SK-N-MC (cell line): ENCODE results near the gene GJA3.
A peak's percentile ranks its signal among the peaks of the same experiment; 100 is the strongest.
"Not testable (repeated sequence)": the region's sequence is repeated elsewhere in the genome, so short reads cannot be mapped to it uniquely, and the experiment has no call there.

ENCODE experiments used
- DNase-seq: peaks from one replicate; pipeline ENCODE4 v3.0.0-alpha.2; 2011; ENCODE audit warnings: low read depth, low spot score
- H3K27ac ChIP-seq: fragments of 200-600 bp; sonication (generic); 2 replicates; pipeline ENCODE4 v1.5.1; 2016; ENCODE audit warnings: mixed run types
- H3K36me3 ChIP-seq: fragments of 200-600 bp; sonication (generic); 2 replicates; pipeline ENCODE4 v1.6.1; 2017; ENCODE audit warnings: antibody characterized with exemption, low read length, mixed read lengths; ENCODE audit not compliant: insufficient read depth
- H3K4me3 ChIP-seq: fragments of 200-600 bp; sonication (generic); 2 replicates; pipeline ENCODE4 v1.5.1; 2016
- H3K9ac ChIP-seq: fragments of 200-600 bp; sonication (generic); 2 replicates; pipeline ENCODE4 v1.8.0; 2017; ENCODE audit warnings: mixed run types, mixed read lengths; ENCODE audit not compliant: insufficient read length
- H3K9me3 ChIP-seq: fragments of 200-600 bp; sonication (generic); 2 replicates; pipeline ENCODE4 v1.6.1; 2017; ENCODE audit warnings: low read depth, mild to moderate bottlenecking, antibody characterized with exemption, low read length, moderate library complexity, mixed read lengths
- EZH2 ChIP-seq: fragments of 200-600 bp; sonication (generic); IDR thresholded peaks from one replicate; pipeline ENCODE4 v1.6.1; 2017; ENCODE audit warnings: antibody characterized with exemption
- FOXP2 ChIP-seq: optimal IDR thresholded peaks from 2 replicates; pipeline ENCODE3; 2011; ENCODE audit warnings: mild to moderate bottlenecking, moderate library complexity; ENCODE audit not compliant: insufficient read depth; ENCODE audit errors: extremely low read length, control extremely low read depth
- POLR2AphosphoS5 ChIP-seq: IDR thresholded peaks from 2 replicates; pipeline ENCODE4 v1.6.1; 2012; ENCODE audit warnings: mild to moderate bottlenecking, low read depth, low read length, borderline replicate concordance

The GJA3 gene

DNA sequence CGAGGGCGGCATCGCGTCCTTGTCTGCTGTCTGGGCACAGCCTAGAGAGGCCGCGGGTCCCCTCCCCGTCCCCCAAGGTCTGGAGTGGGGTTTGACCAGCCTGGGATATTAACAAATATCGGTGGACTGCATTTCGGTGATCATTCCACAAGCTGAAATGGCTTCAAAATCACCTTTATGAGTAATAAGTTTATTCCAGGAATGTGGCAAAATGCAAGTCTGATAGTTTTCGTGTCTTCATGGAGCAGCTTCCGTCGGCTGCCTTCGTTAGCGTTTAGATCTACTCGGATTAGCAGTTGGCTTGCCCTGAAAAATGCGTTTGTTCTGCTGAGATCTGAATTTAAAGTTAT, 1.1 kb upstream of the GJA3 start:
- no peak overlapping the region for H3K9ac ChIP-seq
- no peak overlapping the region for H3K27ac ChIP-seq
- no peaks in the 10 kb centered on the region for H3K36me3 ChIP-seq
- H3K9me3 ChIP-seq, result no peaks in the 10 kb centered on the region
- no peak overlapping the region for H3K4me3 ChIP-seq
- TF ChIP-seq FOXP2 (no peak), EZH2 (no peak), POLR2AphosphoS5 (no peak)
- DNase-seq, result no peak

DNA sequence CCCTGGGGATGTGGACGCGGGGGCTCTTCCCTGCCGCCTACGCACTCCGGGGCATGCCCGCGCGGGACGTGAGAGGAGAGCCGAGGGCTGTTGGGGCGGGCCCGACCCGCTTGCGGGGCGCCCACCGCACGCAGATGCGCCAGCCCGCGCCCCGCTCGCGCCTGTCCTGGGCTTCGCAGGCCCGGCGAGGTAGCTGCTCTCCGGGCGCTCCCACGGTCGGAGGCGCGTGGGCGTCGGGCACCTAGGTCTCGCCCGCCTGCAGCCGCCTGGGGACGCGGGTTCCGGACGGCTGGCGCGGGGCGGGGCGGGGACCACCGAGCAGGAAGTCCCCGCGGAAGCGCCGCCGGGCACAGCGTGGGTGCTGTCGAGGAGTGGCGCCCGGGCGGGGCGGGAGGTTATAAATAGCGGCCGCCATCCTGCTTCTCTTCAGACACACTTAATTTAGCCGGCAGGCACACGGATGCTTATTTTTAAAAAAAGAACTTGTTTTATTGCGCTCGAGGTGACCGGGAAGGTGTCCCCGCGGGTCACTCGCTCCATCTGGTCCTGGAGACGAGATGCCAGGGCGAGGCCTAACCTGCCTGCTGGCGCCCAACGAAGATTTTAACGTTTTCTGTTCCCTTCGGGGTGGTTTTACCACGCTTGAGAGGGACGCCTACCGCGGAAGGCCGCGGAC, 561 bp upstream of the GJA3 start:
- no peaks in the 10 kb centered on the region for H3K9me3 ChIP-seq
- no peak overlapping the region for H3K9ac ChIP-seq
- H3K27ac ChIP-seq, result no peak overlapping the region
- H3K4me3 ChIP-seq, result peak overlapping the region; percentile 84
- no peaks in the 10 kb centered on the region for H3K36me3 ChIP-seq
- no peak for DNase-seq
- TF ChIP-seq FOXP2 (no peak), POLR2AphosphoS5 (no peak), EZH2 (no peak)

DNA sequence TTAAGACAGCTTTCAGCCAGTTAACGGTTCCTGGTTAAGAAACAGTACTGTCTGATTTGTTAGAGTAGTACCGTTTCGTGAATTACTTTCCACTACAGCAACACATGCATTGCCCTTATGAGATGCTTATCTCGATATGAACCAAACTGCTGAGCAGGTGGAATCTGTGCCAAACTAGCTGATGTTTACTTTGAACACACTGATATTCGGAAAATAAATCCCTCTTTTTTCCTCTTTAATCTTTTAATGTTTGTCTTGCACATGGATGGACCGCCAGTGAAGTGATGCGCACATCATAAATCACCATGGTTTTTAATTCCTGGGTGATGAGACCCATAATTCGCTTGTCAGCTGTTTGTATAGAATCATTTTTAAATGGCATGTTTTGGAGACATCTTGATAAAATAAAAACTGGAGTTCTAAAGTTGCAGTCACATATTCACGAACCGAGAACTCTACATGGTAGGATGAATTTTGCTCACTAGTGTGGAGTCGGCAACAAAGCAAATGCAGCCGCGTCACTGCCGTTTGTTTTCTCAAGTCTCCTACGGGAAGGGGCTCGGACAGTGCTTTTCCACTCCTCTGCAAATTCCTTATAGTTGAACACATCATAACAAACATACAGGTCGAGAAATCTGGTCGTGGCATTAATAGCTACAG, 1.1 kb downstream of the GJA3 start:
- Histone ChIP-seq H3K4me3 (peak overlapping the region; percentile 84), H3K36me3 (no peaks in the 10 kb centered on the region), H3K9ac (no peak overlapping the region), H3K27ac (no peak overlapping the region), H3K9me3 (no peaks in the 10 kb centered on the region)
- no peak for TF ChIP-seq POLR2AphosphoS5
- peak; percentile 26 for TF ChIP-seq FOXP2
- no peak for DNase-seq

DNA sequence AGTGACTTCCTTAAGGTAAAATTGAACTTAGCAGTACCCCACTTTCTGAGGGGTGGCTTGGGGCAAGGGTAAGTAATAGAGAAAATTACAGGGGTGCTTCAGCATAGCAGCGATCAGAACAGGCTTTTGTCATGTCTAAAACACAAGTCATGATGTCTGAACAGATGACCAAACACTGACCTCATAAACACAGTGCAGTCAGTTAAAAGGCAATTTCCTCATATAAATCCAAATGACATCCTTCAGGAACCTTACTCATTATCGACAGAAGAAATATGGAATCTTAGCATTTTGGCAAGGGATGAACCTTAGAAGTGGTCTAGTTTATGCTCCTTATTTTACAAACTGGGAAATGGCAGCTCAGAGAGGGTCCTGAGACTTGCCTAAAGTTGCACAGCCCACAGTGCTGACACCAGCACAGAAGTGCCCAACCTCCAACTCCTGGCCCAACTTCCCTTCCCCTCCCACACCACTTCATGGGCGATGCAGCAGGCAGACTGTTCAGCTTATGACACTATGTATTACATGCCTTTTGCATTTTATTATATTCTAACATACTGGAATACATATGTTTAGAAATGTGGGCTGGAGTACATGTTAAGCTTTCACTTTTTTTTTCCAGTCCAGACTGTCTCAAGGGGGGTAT, 3.6 kb downstream of the GJA3 start:
- peak; percentile 48 for TF ChIP-seq FOXP2
- no peak for TF ChIP-seq POLR2AphosphoS5
- Histone ChIP-seq H3K36me3 (no peaks in the 10 kb centered on the region), H3K4me3 (peak overlapping the region; percentile 47), H3K27ac (no peak overlapping the region; the same call in 1 of the 2 replicates), H3K9me3 (no peaks in the 10 kb centered on the region), H3K9ac (no peak overlapping the region)
- no peak for DNase-seq

DNA sequence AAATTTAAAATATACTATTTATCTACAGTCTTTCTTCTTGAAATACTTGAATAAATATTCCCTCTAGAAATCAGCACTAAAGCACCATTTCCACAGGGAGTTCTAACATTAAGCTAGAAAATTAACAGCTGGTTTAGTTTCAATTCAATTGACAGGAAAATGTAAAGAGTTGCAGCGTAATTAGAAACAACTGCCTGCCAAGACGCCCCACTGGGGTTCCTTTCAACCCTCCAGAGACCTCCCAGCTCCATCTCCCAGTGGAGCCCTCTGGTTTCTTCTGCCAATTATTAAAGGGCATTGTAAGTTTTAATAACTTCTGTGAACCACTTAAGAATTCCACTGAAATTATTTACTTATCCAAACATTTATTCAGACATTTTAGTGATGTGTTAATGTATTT, 4.2 kb downstream of the GJA3 start:
- DNase-seq, result peak; percentile 75
- Histone ChIP-seq H3K36me3 (no peaks in the 10 kb centered on the region), H3K9me3 (no peaks in the 10 kb centered on the region), H3K4me3 (peak overlapping the region; percentile 47), H3K9ac (no peak overlapping the region), H3K27ac (peak overlapping the region; percentile 28; the same call in 1 of the 2 replicates)
- peak; percentile 45 for TF ChIP-seq FOXP2
- TF ChIP-seq EZH2, result no peak
- peak; percentile 18; the same call in 1 of the 2 replicates for TF ChIP-seq POLR2AphosphoS5

DNA sequence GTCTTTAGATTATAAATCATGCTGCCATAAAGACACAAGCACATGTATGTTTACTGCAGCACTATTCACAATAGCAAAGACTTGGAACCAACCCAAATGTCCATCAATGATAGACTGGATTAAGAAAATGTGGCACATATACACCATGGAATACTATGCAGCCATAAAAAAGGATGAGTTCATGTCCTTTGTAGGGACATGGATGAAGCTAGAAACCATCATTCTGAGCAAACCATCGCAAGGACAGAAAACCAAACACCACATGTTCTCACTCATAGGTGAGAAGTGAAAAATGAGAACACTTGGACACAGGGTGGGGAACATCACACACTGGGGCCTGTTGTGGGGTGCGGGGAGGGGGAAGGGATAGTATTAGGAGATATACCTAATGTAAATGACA, 7.6 kb downstream of the GJA3 start:
- H3K9ac ChIP-seq, H3K4me3 ChIP-seq, H3K9me3 ChIP-seq, H3K27ac ChIP-seq, DNase-seq, H3K36me3 ChIP-seq: not testable (repeated sequence)

DNA sequence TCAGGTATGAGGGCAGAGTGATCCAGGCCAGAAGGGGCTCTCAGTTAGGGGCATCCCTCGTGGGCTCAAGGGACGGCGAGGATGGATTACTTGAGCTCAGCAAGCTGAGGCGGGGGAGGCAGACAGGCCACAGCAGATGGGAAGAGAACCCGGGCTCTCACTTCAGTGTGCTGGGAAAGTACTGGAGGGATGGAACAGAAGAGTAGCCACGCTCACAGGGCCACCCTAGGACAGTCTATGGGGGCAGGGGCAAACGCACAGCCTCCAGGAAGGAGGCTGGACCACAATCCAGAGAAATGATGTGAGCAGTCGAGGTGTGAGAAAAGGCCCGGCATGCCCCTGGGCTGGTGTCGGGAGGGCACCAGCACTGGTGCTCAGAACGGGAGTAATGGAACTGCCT, 9.2 kb downstream of the GJA3 start:
- Histone ChIP-seq H3K4me3 (no peak overlapping the region), H3K36me3 (no peaks in the 10 kb centered on the region), H3K9ac (no peak overlapping the region), H3K27ac (no peak overlapping the region), H3K9me3 (no peaks in the 10 kb centered on the region)
- DNase-seq, result no peak
- TF ChIP-seq POLR2AphosphoS5 (no peak), EZH2 (no peak), FOXP2 (no peak)

DNA sequence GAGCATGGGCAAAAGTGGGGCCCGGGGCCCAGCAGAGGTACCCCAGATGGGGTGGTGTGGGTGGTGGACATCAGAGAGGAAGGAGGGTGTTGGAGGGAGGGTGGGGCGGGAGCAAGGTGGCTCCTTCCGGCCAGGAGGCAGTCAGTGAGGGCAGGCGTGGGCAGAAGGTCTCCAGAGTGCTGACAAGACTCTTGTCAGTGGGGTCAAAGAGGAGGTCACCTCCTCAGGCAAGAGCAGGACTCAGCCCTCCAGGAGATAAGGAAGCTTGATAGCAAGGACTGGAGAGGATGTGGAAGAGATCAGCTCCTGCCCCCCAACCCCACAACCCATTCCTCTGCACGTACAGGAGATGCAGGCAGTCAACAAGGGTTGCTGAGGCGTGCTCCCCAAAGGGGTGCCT, 9.8 kb downstream of the GJA3 start:
- no peak overlapping the region for H3K4me3 ChIP-seq
- H3K9ac ChIP-seq, result no peak overlapping the region
- H3K9me3 ChIP-seq, result no peaks in the 10 kb centered on the region
- H3K27ac ChIP-seq, result no peak overlapping the region
- TF ChIP-seq FOXP2, result no peak
- TF ChIP-seq EZH2, result no peak
- no peak for TF ChIP-seq POLR2AphosphoS5
- DNase-seq, result no peak
- H3K36me3 ChIP-seq, result no peaks in the 10 kb centered on the region
